OCI-LY3 (cell line): Measurements from ENCODE around the gene RPGRIP1L.

ENCODE experiments used
- CTCF ChIP-seq: fragments of 200-600, 300-600 bp; sonication (generic); IDR thresholded peaks from 2 replicates; pipeline ENCODE4 v1.5.1; 2014; ENCODE audit warnings: antibody characterized with exemption, low read length, low read depth
- EZH2phosphoT487 ChIP-seq: fragments of 200-600 bp; shearing (Covaris generic); IDR thresholded peaks from 2 replicates; pipeline ENCODE4 v1.6.1; 2018; ENCODE audit warnings: antibody characterized with exemption, mixed run types, low read depth

DNA sequence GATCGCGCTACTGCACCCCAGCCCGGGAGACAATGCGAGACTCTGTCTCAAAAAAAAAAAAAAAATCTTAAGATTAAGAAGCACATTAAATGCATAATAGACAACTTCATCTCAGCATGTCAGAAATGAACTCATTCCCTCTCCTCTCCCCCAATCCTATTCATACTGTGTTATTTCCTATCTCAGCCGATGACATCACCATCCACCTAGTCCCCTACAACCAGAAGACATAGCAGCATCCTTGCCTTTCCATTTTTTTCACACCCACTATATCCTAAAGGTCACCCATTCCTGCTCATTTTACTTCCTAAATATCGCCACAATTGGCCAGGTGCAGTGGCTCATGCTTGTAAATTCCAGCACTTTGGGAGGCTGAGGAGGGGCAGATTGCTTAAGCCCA, 81.3 kb downstream of the RPGRIP1L start:
- no peak for TF ChIP-seq CTCF
- TF ChIP-seq EZH2phosphoT487, result no peak
